PC-3 (cell line): ENCODE results near the gene STK16. TPM values are rescaled to one million over a fixed set of nuclear protein-coding genes. Genes with fewer than 3 reads are reported as not detected.

Experiments
- ATAC-seq: fragments of 200-7000 bp; cut with Tn5 transposase; 2 replicates; pipeline ENCODE4 v1.9.1; 2020; ENCODE audit warnings: mild to moderate bottlenecking, moderate library complexity
- BruUV-seq: library from RNA; stranded (reverse); fragments of 400-500 nt; replicated peaks from 2 replicates; lab custom pipeline; 2021; lab: Mats Ljungman, UMichigan
- CTCF ChIA-PET: fragments of 300-600 bp; sonication (Branson Sonifier 250); formaldehyde crosslinking; loops from one replicate; lab custom pipeline; 2022; ENCODE audit warnings: antibody characterized with exemption; lab: Charles Lee
- POLR2A ChIA-PET: fragments of 300-600 bp; sonication (Branson Sonifier 250); formaldehyde crosslinking; loops from one replicate; lab custom pipeline; 2022; ENCODE audit warnings: antibody characterized with exemption; ENCODE audit not compliant: unreplicated experiment; lab: Charles Lee
- DNase-seq: peaks from one replicate; pipeline ENCODE4 v3.0.0-alpha.2; 2015
- H2AFZ ChIP-seq: fragments of 300-600 bp; sonication (generic); 2 replicates; pipeline ENCODE4 v1.6.0; 2016; ENCODE audit warnings: antibody characterized with exemption, low read length
- H3F3A ChIP-seq: fragments of 300-600 bp; sonication (generic); one replicate; pipeline ENCODE4 v1.6.0; 2017; ENCODE audit warnings: antibody characterized with exemption, low read length, control low read depth, mild to moderate bottlenecking; ENCODE audit not compliant: unreplicated experiment
- H3K27ac ChIP-seq: fragments of 300-600 bp; sonication (generic); 2 replicates; pipeline ENCODE4 v1.5.1; 2016; ENCODE audit warnings: mild to moderate bottlenecking, low read length
- H3K27me3 ChIP-seq: fragments of 300-600 bp; sonication (generic); 2 replicates; pipeline ENCODE4 v1.6.1; 2016; ENCODE audit warnings: low read length, mixed read lengths
- H3K36me3 ChIP-seq: fragments of 300-600 bp; sonication (generic); 2 replicates; pipeline ENCODE4 v1.6.1; 2016; ENCODE audit warnings: low read depth, mixed run types, low read length, mixed read lengths
- H3K4me1 ChIP-seq: fragments of 300-600 bp; sonication (generic); 2 replicates; pipeline ENCODE4 v1.5.1; 2016; ENCODE audit warnings: low read length; ENCODE audit not compliant: insufficient read depth
- H3K4me2 ChIP-seq: fragments of 300-600 bp; sonication (generic); 2 replicates; pipeline ENCODE4 v1.6.0; 2016; ENCODE audit warnings: low read length
- H3K4me3 ChIP-seq: fragments of 300-600 bp; sonication (generic); 2 replicates; pipeline ENCODE4 v1.5.1; 2016; ENCODE audit warnings: mild to moderate bottlenecking, low read length, mixed read lengths
- H3K79me2 ChIP-seq: fragments of 300-600 bp; sonication (generic); 2 replicates; pipeline ENCODE4 v1.6.1; 2017; ENCODE audit warnings: low read length, mixed read lengths
- H3K9ac ChIP-seq: fragments of 300-600 bp; sonication (generic); 2 replicates; pipeline ENCODE4 v1.6.0; 2016; ENCODE audit warnings: mild to moderate bottlenecking, low read length
- H3K9me2 ChIP-seq: fragments of 300-600 bp; sonication (generic); replicated peaks from 2 replicates; pipeline ENCODE4 v1.6.1; 2016; ENCODE audit warnings: mixed run types, low read length, mixed read lengths
- H3K9me3 ChIP-seq: fragments of 300-600 bp; sonication (generic); 2 replicates; pipeline ENCODE4 v1.6.1; 2016; ENCODE audit warnings: low read length, mixed read lengths
- H4K20me1 ChIP-seq: fragments of 300-600 bp; sonication (generic); 2 replicates; pipeline ENCODE4 v1.6.1; 2016; ENCODE audit warnings: low read length, mixed read lengths
- EZH2 ChIP-seq: fragments of 300-600 bp; sonication (generic); IDR thresholded peaks from one replicate; pipeline ENCODE4 v1.6.1; 2017; ENCODE audit warnings: antibody characterized with exemption, mild to moderate bottlenecking, low read length; ENCODE audit not compliant: unreplicated experiment
- EZH2phosphoT487 ChIP-seq: fragments of 300-600 bp; sonication (generic); IDR thresholded peaks from 2 replicates; pipeline ENCODE4 v1.6.1; 2018; ENCODE audit warnings: mild to moderate bottlenecking, antibody characterized with exemption, low read length, borderline replicate concordance
- intact Hi-C: fragments of 100-400 bp; cut with micrococcal nuclease; formaldehyde crosslinking; loops from 2 replicates; pipeline ENCODE4 v1.9.0; 2023
- total RNA-seq: library from RNA; depleted of rRNA; stranded (reverse); fragments of >200 nt; gene quantifications from 2 replicates; pipeline ENCODE4 v1.2.3, GENCODE V29; 2014
- TF ChIP-seq, protein P1 (sequence below): fragments of 300-600 bp; sonication (generic); conservative IDR thresholded peaks from 2 replicates; pipeline ENCODE4 v1.5.1; 2017; ENCODE audit warnings: antibody characterized with exemption, low read depth, mild to moderate bottlenecking, low read length

STK16 gene
- total RNA-seq, 1 experiment from 2014 or later = 16.3 TPM

DNA sequence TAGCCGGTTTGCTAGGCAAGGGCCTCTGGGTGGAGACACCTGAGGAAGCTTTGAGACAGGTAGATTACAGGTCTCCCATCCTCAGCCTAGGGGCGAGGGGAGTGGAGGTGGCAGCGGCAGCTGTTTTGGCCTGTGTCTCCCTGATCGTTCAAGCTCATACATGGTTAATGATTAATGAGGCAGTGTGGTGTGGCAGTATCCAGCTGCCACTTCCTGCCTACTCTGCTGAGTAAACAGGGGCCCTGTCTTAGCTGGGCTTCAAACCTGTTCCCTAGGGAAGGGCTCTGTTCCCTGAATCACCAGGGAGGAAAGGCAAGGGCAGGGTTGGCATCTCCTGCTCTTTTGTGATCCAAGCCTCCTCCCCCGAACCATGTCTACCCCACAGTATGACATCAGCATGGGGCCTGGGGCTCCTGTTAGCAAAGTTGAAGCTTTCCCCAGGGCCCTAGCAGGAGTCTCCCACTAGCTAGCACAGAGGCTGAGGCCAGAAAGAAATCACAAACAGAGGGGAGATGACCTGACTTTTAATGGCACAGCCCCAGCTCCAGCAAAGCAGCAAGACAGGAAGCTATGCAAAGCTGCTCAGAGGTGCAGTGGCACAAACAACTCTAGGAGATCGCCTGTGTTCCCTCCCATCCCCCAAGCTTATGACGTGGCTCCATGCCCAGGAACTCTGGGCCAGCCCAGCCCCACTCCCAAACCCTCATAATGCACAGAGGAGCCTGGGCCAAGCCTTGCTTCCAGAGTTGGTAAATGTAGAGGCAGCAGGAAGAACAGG lies 4.1 kb downstream of the STK16 start:
- POLR2A ChIA-PET = interaction anchor here (0.6 to 0.8 kb wide), 4 partner anchors 19 to 32 kb away, joined by 4 to 16 read pairs (median 6); partner anchors contain the start of genes ANKZF1, ATG9A and DNAJB2
- H3K4me3 ChIP-seq = peak overlapping the region; percentile 48

DNA sequence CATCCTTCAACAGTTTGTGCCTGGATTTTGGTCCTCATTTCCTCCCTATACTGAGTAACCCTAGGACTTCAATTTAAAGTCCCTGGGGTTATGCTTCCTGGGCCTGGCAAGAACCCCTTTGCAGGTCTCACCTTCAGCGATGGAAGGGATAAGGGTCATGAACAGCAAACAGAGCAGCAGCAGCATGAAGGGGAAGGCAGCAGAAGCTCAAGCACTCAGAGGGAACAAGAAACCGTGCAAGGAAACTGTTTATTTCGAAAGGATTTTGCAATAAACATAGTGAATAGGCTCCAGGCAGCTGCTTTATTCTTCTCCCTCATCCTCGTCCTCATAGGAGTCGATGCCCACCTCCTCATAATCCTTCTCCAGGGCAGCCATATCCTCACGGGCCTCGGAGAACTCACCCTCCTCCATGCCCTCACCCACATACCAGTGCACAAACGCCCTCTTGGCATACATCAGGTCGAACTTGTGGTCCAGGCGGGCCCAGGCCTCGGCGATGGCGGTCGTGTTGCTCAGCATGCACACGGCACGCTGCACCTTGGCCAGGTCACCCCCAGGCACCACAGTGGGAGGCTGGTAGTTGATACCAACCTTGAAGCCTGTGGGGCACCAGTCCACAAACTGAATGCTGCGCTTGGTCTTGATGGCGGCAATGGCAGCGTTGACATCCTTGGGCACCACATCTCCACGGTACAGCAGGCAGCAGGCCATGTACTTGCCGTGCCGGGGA lies 4.9 kb downstream of the STK16 start:
- no peak for ATAC-seq
- H3K9me2 ChIP-seq = no peaks in the 10 kb centered on the region
- H3K4me2 ChIP-seq = peak overlapping the region; percentile 70
- H3K79me2 ChIP-seq = peaks cover 58% of the 10 kb centered on the region
- CTCF ChIA-PET = interaction anchor here (1.4 to 2.1 kb wide), 2 partner anchors 45 to 73 kb away, joined by 5 to 17 read pairs; partner anchors contain the start of gene CNPPD1
- no peak for DNase-seq
- TF ChIP-seq, protein P1, sequence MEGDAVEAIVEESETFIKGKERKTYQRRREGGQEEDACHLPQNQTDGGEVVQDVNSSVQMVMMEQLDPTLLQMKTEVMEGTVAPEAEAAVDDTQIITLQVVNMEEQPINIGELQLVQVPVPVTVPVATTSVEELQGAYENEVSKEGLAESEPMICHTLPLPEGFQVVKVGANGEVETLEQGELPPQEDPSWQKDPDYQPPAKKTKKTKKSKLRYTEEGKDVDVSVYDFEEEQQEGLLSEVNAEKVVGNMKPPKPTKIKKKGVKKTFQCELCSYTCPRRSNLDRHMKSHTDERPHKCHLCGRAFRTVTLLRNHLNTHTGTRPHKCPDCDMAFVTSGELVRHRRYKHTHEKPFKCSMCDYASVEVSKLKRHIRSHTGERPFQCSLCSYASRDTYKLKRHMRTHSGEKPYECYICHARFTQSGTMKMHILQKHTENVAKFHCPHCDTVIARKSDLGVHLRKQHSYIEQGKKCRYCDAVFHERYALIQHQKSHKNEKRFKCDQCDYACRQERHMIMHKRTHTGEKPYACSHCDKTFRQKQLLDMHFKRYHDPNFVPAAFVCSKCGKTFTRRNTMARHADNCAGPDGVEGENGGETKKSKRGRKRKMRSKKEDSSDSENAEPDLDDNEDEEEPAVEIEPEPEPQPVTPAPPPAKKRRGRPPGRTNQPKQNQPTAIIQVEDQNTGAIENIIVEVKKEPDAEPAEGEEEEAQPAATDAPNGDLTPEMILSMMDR = no peak
- TF ChIP-seq EZH2phosphoT487 (no peak), EZH2 (no peak)
- peak overlapping the region; percentile 60 for H3K9ac ChIP-seq
- H2AFZ ChIP-seq = no peak overlapping the region
- H3K4me3 ChIP-seq = peak overlapping the region; percentile 48
- H3K9me3 ChIP-seq = no peaks in the 10 kb centered on the region
- BruUV-seq = no TSS peak
- peaks cover 14% of the 10 kb centered on the region for H3K36me3 ChIP-seq
- H3F3A ChIP-seq = peaks cover 5% of the 10 kb centered on the region
- POLR2A ChIA-PET = interaction anchor here (0.8 kb wide), 1 partner anchor 29 kb away, joined by 4 read pairs; the partner anchor contains the start of gene DNAJB2
- intact Hi-C loops = no loop called here
- peak overlapping the region; percentile 93 for H3K27ac ChIP-seq
- no peaks in the 10 kb centered on the region for H3K27me3 ChIP-seq
- H4K20me1 ChIP-seq = no peaks in the 10 kb centered on the region
- peaks cover 66% of the 10 kb centered on the region for H3K4me1 ChIP-seq

More for the DNA sequence above, 4.1 kb downstream of the STK16 start:
- Histone ChIP-seq H3K9ac (peak overlapping the region; percentile 60), H3K9me2 (no peaks in the 10 kb centered on the region), H3K27ac (peak overlapping the region; percentile 93), H3K4me2 (peak overlapping the region; percentile 70), H3K36me3 (peaks cover 14% of the 10 kb centered on the region), H3K4me1 (peaks cover 69% of the 10 kb centered on the region), H3K79me2 (peaks cover 58% of the 10 kb centered on the region), H3F3A (peaks cover 5% of the 10 kb centered on the region), H4K20me1 (no peaks in the 10 kb centered on the region), H3K27me3 (no peaks in the 10 kb centered on the region), H3K9me3 (no peaks in the 10 kb centered on the region), H2AFZ (no peak overlapping the region)
- ATAC-seq (peak; percentile 63), DNase-seq (peak; percentile 91)
- no peak for TF ChIP-seq EZH2
- TF ChIP-seq EZH2phosphoT487 = no peak
- TF ChIP-seq, protein P1 = no peak
- BruUV-seq = no TSS peak
- intact Hi-C loops = loop anchor here (1.0 to 2.0 kb wide), 5 partner anchors 20 to 45 kb away; partner anchors contain the start of genes ABCB6, ANKZF1, ATG9A and DNAJB2
- CTCF ChIA-PET = interaction anchor here (0.5 to 2.1 kb wide), 4 partner anchors 20 to 90 kb away, joined by 4 to 17 read pairs (median 6); partner anchors contain the start of genes ANKZF1, ATG9A and CNPPD1
